Thyroid gland (tissue), 4 donors: Measurements from ENCODE around the gene COL23A1.

Experiments used
- CTCF ChIP-seq, 6 experiments: fragments of 200-600 bp in 3 of 6; fragments of 450-650 bp in 3 of 6; sonication (generic) in 3 of 6; IDR thresholded peaks; one replicate each; pipeline ENCODE4 v1.5.1; 2016 to 2019; ENCODE audit warnings: antibody characterized with exemption in 6 of 6, mild to moderate bottlenecking in 2 of 6, inconsistent platforms in 1 of 6, moderate library complexity in 1 of 6
- POLR2A ChIP-seq, 2 donors: fragments of 450-650 bp; IDR thresholded peaks; one replicate each; pipeline ENCODE4 v1.6.1; 2017; ENCODE audit warnings: antibody characterized with exemption in 2 of 2, mild to moderate bottlenecking in 2 of 2, moderate library complexity in 1 of 2

- TF ChIP-seq CTCF (IDR thresholded peaks at IDR 0.05): no peak
- no peak for TF ChIP-seq POLR2A (IDR thresholded peaks at IDR 0.05)
These were observed 206.0 kb downstream of the COL23A1 start for GRCh38 chr5:178383919-178384815.
